SJSA1 (cell line): ENCODE data around the gene CERS3. TPM values are rescaled to one million over a fixed set of nuclear protein-coding genes. Genes with fewer than 3 reads are reported as not detected.

Source experiments
- DNase-seq, 2 experiments: peaks; one replicate each; pipeline ENCODE4 v3.0.0-alpha.2; 2015 to 2020; ENCODE audit warnings: low spot score in 2 of 2, low read depth in 1 of 2
- H3K27ac ChIP-seq: fragments of 250-450 bp; sonication (Bioruptor Pico); 2 replicates; pipeline ENCODE4 v1.5.1; 2020; ENCODE audit warnings: mild to moderate bottlenecking, moderate library complexity
- H3K27me3 ChIP-seq: fragments of 250-450 bp; sonication (Bioruptor Pico); replicated peaks from 2 replicates; pipeline ENCODE4 v1.5.1; 2020; ENCODE audit warnings: mild to moderate bottlenecking, moderate library complexity
- H3K36me3 ChIP-seq: fragments of 250-450 bp; sonication (Bioruptor Pico); 2 replicates; pipeline ENCODE4 v1.5.1; 2020; ENCODE audit warnings: mild to moderate bottlenecking
- H3K4me1 ChIP-seq: fragments of 250-450 bp; sonication (Bioruptor Pico); replicated peaks from 2 replicates; pipeline ENCODE4 v1.6.1; 2021; ENCODE audit warnings: mild to moderate bottlenecking
- H3K4me3 ChIP-seq: fragments of 250-450 bp; sonication (Bioruptor Pico); 2 replicates; pipeline ENCODE4 v1.5.1; 2020; ENCODE audit warnings: mild to moderate bottlenecking
- H3K9me3 ChIP-seq: fragments of 250-450 bp; sonication (Bioruptor Pico); replicated peaks from 2 replicates; pipeline ENCODE4 v1.5.1; 2020; ENCODE audit warnings: mild to moderate bottlenecking
- total RNA-seq: library from RNA; depleted of rRNA; stranded (reverse); fragments of >200 nt; shearing (Covaris generic); gene quantifications from 2 replicates; pipeline ENCODE4 v1.2.3, GENCODE V29; 2014

The CERS3 gene
- total RNA-seq, 1 experiment from 2014 or later = not detected

DNA sequence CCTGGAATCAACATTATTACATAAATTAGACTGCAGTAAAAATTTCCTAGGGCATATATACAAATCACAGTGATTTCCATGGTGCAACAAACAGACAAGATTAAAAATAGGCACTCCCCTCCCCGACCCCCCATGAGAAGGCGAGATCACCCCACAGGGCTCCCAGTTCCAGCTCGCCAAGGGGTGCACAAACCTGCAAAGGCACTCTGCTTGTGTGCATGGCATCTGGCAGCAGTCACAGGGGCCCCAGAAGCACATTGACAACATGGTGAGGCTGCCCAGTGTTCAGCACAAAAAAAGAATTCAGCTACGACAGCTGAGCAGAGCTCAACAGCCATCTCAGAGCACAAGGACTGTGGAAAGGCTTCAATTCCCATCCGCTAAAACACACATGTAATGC, 19.2 kb upstream of the CERS3 start:
- Histone ChIP-seq H3K4me3 (no peak overlapping the region), H3K4me1 (no peaks in the 10 kb centered on the region), H3K36me3 (no peaks in the 10 kb centered on the region), H3K27ac (no peak overlapping the region), H3K27me3 (0 out of 2 replicates have a peak, but pooled peaks cover 5% of the 10 kb centered on the region), H3K9me3 (no peaks in the 10 kb centered on the region)
- no peak for DNase-seq

DNA sequence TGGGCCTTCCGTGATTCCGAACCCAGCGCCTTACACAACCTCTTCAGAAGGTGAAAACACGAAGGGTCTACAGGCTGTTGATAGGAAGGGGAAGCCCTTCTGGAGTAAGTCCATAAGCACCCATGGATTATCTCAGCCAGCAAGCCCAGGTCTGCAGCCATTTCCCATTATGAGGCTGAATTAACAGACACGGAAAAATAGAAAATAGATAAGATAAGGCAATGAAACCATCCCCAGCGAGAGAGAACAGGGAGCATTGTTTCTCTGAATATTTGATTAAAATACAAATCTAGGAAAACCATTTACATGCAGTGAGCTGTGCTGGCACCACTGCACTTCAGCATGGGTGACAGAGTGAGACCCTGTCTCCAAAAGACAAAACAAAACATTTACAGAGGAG, 16.2 kb upstream of the CERS3 start:
- H3K27me3 ChIP-seq = 0 out of 2 replicates have a peak, but pooled peaks cover 5% of the 10 kb centered on the region
- no peak for DNase-seq
- no peaks in the 10 kb centered on the region for H3K9me3 ChIP-seq
- H3K4me3 ChIP-seq = no peak overlapping the region
- H3K36me3 ChIP-seq = no peaks in the 10 kb centered on the region
- H3K4me1 ChIP-seq = no peaks in the 10 kb centered on the region
- H3K27ac ChIP-seq = no peak overlapping the region

DNA sequence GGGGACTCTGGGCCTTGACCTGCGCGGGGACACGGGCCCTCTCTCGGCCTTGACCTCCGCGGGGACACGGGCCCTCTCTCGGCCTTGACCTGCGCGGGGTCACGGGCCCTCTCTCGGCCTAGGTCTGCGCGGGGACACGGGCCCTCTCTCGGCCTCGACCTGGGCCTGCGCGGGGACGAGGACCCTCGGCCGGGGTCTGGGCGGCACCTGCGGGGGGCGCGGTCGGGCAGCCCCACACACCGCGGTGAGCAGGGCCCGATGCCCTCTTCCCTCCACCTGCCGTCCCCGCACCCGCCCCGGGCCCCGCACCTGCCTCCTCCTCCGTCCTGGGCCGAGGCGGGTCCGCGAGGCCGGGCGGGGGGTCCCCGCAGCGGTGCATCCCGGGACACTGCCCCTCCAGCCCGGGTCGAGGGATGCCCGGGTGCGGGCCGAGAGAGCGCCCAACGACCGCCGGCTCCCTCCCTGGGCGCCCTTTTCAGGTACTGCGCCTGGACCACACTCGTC, 15.6 kb upstream of the CERS3 start:
- Histone ChIP-seq H3K27ac (no peak overlapping the region), H3K4me3 (no peak overlapping the region), H3K36me3 (no peaks in the 10 kb centered on the region), H3K27me3 (0 out of 2 replicates have a peak, but pooled peaks cover 5% of the 10 kb centered on the region), H3K9me3 (no peaks in the 10 kb centered on the region), H3K4me1 (no peaks in the 10 kb centered on the region)
- DNase-seq = no peak

DNA sequence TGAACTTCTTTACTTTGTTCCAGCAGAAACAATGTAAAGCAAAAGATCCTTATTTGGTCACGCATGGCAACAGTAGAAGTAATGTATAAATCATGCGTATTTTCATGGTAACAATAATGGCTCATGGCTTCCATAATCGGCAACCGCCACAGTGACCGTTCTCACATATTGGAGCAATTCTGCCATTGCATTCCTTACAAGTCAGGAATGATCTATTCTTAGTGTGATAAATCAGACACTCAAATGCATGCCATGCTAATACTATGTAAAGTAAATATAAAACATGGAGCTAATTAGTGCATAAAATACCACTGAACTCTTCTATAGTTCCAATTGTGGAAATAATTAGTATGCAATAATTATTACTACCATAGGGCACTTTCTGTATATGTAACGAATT, 13.5 kb upstream of the CERS3 start:
- Histone ChIP-seq H3K4me1 (no peaks in the 10 kb centered on the region), H3K27ac (no peak overlapping the region), H3K9me3 (no peaks in the 10 kb centered on the region), H3K4me3 (no peak overlapping the region), H3K27me3 (0 out of 2 replicates have a peak, but pooled peaks cover 5% of the 10 kb centered on the region), H3K36me3 (no peaks in the 10 kb centered on the region)
- no peak for DNase-seq

DNA sequence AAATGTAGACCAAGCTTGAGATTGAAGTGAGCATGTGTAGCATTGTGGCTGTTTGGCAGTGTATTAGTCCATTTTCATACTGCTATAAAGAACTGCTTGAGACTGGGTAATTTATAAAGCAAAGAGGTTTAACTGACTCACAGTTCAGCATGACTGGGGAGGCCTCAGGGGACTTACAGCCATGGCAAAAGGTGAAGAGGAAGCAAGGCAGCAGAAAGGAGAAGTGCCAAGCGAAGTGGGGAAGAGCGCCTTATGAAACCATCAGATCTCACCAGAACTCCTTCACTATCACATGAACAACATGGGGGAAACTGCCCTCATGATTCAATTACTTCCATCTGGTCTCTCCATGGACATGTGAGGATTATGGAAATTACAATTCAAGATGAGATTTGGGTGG, 8.6 kb upstream of the CERS3 start:
- Histone ChIP-seq H3K4me3 (no peak overlapping the region), H3K9me3 (no peaks in the 10 kb centered on the region), H3K4me1 (no peaks in the 10 kb centered on the region), H3K27me3 (no peaks in the 10 kb centered on the region; the same call in none of the 2 replicates), H3K27ac (no peak overlapping the region), H3K36me3 (no peaks in the 10 kb centered on the region)
- DNase-seq = no peak

DNA sequence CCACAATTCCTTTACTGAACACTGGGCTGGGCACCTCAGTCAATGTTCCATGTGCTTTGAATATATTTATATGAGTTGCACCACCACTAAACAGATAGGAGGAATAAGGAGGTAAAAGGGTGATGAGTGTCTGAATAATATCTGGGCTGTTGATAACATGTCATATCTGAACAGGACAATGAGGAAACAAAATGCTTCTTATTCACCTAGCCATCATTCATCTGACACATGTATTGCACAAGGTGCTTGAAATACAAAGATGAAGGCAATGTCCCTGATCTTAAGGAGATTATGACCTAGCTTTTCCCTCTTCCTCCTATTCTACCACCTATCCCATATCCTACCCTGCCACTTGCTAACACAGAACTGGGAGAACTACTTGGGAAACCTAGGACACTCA, 8.0 kb upstream of the CERS3 start:
- Histone ChIP-seq H3K4me1 (no peaks in the 10 kb centered on the region), H3K9me3 (no peaks in the 10 kb centered on the region), H3K27me3 (peaks cover 4% of the 10 kb centered on the region), H3K36me3 (no peaks in the 10 kb centered on the region), H3K4me3 (no peak overlapping the region), H3K27ac (no peak overlapping the region)
- no peak for DNase-seq

- H3K4me1 ChIP-seq = no peaks in the 10 kb centered on the region
- H3K36me3 ChIP-seq = no peaks in the 10 kb centered on the region
- no peak for DNase-seq
- peaks cover 27% of the 10 kb centered on the region for H3K27me3 ChIP-seq
- no peaks in the 10 kb centered on the region for H3K9me3 ChIP-seq
- no peak overlapping the region for H3K4me3 ChIP-seq
- H3K27ac ChIP-seq = no peak overlapping the region
Observed at GRCh38 chr15:100533886-100534285, 5.1 kb upstream of the CERS3 start.

DNA sequence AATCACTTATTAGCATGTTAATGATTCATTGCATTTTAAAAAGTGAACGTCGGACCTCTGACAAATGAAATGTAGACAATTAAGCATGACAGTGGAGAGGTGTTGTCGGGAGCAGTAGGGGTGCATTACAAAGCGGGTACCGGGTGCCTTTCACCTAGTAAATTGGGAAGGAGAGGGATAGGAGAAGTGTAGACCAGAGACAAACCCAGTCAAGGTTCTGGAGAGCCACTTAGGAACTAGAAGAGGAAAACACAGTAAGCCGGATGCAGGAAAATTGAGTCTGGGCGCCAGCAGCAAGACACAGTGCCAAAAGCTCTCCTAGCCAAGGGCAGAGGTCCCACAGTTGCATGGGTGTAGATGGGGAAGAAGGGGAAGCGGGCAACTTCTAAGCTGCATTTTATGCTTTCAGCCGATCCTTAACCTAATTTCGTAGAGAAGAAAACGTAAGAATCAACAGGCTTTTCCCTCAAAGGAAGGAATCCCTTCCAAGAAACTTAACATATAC, 3.1 kb upstream of the CERS3 start:
- Histone ChIP-seq H3K4me1 (no peaks in the 10 kb centered on the region), H3K27me3 (peaks cover 27% of the 10 kb centered on the region), H3K27ac (no peak overlapping the region), H3K36me3 (no peaks in the 10 kb centered on the region), H3K9me3 (no peaks in the 10 kb centered on the region), H3K4me3 (no peak overlapping the region)
- DNase-seq = no peak

DNA sequence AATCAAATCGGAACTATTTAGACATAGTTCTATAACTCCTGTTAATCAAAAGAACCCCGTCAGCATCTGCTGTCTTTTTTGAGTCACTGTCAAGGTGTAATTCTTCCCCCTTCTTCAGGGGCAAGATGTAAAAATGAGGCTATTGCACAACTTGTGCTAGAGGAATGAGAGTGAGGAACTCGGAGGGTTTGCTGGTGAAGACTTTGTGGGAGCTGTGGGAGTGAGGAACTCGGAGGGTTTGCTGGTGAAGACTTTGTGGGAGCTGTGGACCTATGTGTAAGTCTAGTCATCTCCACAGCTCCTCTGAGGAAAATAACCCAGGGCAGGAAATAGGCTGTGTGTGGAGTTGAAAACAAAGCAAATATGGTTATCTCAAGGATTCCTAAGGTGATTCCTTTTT, 2.5 kb upstream of the CERS3 start:
- Histone ChIP-seq H3K27ac (no peak overlapping the region), H3K9me3 (no peaks in the 10 kb centered on the region), H3K4me3 (no peak overlapping the region), H3K27me3 (peaks cover 27% of the 10 kb centered on the region), H3K36me3 (no peaks in the 10 kb centered on the region), H3K4me1 (no peaks in the 10 kb centered on the region)
- DNase-seq = no peak

- no peak for DNase-seq
- Histone ChIP-seq H3K27ac (no peak overlapping the region), H3K27me3 (peaks cover 27% of the 10 kb centered on the region)
Observed at GRCh38 chr15:100529556-100529955, 806 bp upstream of the CERS3 start.

GRCh38 chr15:100526027-100526481, 2.7 kb downstream of the CERS3 start:
- H3K36me3 ChIP-seq = no peaks in the 10 kb centered on the region
- peaks cover 29% of the 10 kb centered on the region for H3K27me3 ChIP-seq
- no peak overlapping the region for H3K27ac ChIP-seq
- no peaks in the 10 kb centered on the region for H3K9me3 ChIP-seq
- DNase-seq = no peak
- no peak overlapping the region for H3K4me3 ChIP-seq
- no peaks in the 10 kb centered on the region for H3K4me1 ChIP-seq

More at GRCh38 chr15:100529556-100529955, 806 bp upstream of the CERS3 start:
- Histone ChIP-seq H3K9me3 (no peaks in the 10 kb centered on the region), H3K36me3 (no peaks in the 10 kb centered on the region), H3K4me1 (no peaks in the 10 kb centered on the region), H3K4me3 (no peak overlapping the region)

- no peaks in the 10 kb centered on the region for H3K4me1 ChIP-seq
- H3K4me3 ChIP-seq = no peak overlapping the region
- DNase-seq = no peak
- H3K36me3 ChIP-seq = no peaks in the 10 kb centered on the region
- H3K27me3 ChIP-seq = peaks cover 26% of the 10 kb centered on the region
- H3K27ac ChIP-seq = no peak overlapping the region
- H3K9me3 ChIP-seq = no peaks in the 10 kb centered on the region
Observed at GRCh38 chr15:100525436-100525835, 3.3 kb downstream of the CERS3 start.

- DNase-seq = no peak
- H3K4me3 ChIP-seq = no peak overlapping the region
- H3K9me3 ChIP-seq = no peaks in the 10 kb centered on the region
- H3K36me3 ChIP-seq = no peaks in the 10 kb centered on the region
- peaks cover 17% of the 10 kb centered on the region for H3K27me3 ChIP-seq
- no peak overlapping the region for H3K27ac ChIP-seq
- H3K4me1 ChIP-seq = no peaks in the 10 kb centered on the region
Observed at GRCh38 chr15:100524326-100524725, 4.4 kb downstream of the CERS3 start.

DNA sequence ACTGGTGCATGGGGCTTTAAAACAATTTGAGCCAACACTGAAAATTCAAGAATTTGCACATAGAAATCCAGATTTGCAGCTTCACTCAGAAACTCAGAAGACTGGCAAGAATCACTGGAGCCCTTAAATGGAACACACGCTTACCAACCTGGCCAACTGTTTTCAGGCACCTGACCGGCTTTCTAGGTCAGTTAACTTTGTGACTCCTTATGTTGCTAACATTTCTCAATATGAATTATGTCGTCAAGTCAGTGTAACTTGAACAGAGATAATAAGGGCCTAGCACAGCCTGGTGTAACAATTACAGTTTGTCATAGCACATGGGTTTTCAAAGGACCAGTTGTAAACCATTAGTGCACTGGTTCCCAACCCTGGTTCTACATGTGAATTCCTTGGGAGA, 6.8 kb downstream of the CERS3 start:
- H3K36me3 ChIP-seq = no peaks in the 10 kb centered on the region
- no peak overlapping the region for H3K4me3 ChIP-seq
- H3K9me3 ChIP-seq = no peaks in the 10 kb centered on the region
- peaks cover 16% of the 10 kb centered on the region for H3K27me3 ChIP-seq
- H3K4me1 ChIP-seq = no peaks in the 10 kb centered on the region
- no peak overlapping the region for H3K27ac ChIP-seq
- no peak for DNase-seq
